Neutrophil (primary cell): ENCODE measurements around the gene ID3.

Experiments used
- H3K27ac ChIP-seq: fragments of 200-600 bp; sonication (generic); 2 replicates; pipeline ENCODE4 v1.5.1; 2016; ENCODE audit warnings: mild to moderate bottlenecking, moderate library complexity
- H3K27me3 ChIP-seq: fragments of 200-600 bp; sonication (generic); 2 replicates; pipeline ENCODE4 v1.6.0; 2016; ENCODE audit warnings: mild to moderate bottlenecking
- H3K36me3 ChIP-seq: fragments of 200-600 bp; sonication (generic); 2 replicates; pipeline ENCODE4 v1.5.1; 2017
- H3K4me1 ChIP-seq, 2 experiments: fragments of 200-600 bp in 1 of 2; sonication (generic) in 1 of 2; 1 replicate in 1 of 2; 2 replicates in 1 of 2; pipeline versions ENCODE4 v1.5.1 to v1.6.1; 2013 to 2016; ENCODE audit warnings: low read depth in 1 of 2, low read length in 1 of 2, mild to moderate bottlenecking in 1 of 2, moderate library complexity in 1 of 2; ENCODE audit not compliant: control insufficient read depth in 1 of 2, insufficient read depth in 1 of 2
- H3K4me3 ChIP-seq, 2 experiments: fragments of 200-600 bp in 1 of 2; sonication (generic) in 1 of 2; 1 replicate in 1 of 2; 2 replicates in 1 of 2; pipeline ENCODE4 v1.5.1; 2013 to 2016; ENCODE audit warnings: low read depth in 1 of 2, low read length in 1 of 2, mild to moderate bottlenecking in 1 of 2, moderate library complexity in 1 of 2
- H3K9me3 ChIP-seq: fragments of 200-600 bp; sonication (generic); 2 replicates; pipeline ENCODE4 v1.5.1; 2016
- CTCF ChIP-seq: fragments of 200-600 bp; sonication (generic); IDR thresholded peaks from 2 replicates; pipeline ENCODE4 v1.5.1; 2016; ENCODE audit warnings: antibody characterized with exemption

ID3 gene

DNA sequence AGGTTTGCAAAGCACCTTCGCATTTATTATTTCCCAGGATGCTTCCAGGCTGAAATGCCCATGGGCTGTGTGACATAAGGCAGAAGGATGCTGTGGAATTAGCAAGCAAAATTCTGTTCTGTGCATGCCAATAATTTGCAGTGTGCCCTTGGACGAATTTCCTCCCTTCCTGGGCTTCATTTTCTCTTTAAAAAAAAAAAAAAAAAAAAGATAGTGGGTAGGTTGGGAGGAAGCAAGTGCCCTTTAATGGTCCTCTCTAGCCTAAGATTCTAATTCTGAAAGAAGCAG lies 2.5 kb upstream of the ID3 start:
- Histone ChIP-seq H3K4me1 (peaks cover 59 to 64% of the 10 kb centered on the region in 2 experiments), H3K27ac (peak overlapping the region; percentile 95), H3K9me3 (no peaks in the 10 kb centered on the region), H3K4me3 (peak overlapping the region in 1 of 2 experiments; percentile 14), H3K36me3 (no peaks in the 10 kb centered on the region), H3K27me3 (peaks cover 57% of the 10 kb centered on the region)
- TF ChIP-seq CTCF, result no peak

DNA sequence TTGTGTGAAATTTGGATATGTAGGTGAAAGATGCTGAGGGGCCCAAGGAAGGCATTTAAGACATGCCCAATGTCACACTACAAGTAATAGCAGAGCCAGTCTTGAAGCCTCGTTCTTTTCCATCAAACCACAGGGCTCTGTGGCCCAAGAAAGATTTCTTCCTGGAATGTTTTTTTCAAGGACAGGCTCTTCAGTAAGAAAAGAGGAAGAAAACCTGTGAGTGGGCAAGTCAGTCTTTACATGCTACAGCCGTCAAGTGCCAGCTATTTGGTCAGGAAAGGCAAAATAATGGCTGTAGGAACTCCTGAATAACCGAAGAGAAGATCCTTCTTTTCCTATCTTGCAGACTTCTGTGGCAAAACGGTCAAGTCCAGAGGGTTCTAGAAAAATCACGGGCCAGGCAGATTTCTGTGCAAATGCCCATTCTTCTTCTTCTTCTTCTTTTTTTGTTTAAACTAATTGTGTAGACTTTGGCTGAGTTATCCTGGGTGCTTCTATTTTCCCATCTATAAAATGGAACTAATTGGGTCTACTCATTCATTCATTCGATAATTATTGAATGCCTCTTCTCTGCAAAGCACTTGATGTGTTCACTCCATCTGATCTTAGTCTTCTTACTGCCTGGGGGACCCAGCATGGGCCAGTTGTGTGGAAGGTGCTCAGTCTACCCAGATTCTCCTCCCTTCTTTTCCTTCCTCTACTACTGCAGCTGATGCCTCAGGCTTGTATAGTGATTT lies 1.9 kb upstream of the ID3 start:
- H3K27me3 ChIP-seq, result peaks cover 59% of the 10 kb centered on the region
- no peak for TF ChIP-seq CTCF
- no peaks in the 10 kb centered on the region for H3K9me3 ChIP-seq
- H3K36me3 ChIP-seq, result no peaks in the 10 kb centered on the region
- peak overlapping the region; percentile 95 for H3K27ac ChIP-seq
- H3K4me1 ChIP-seq, result peaks cover 55 to 59% of the 10 kb centered on the region in 2 experiments
- H3K4me3 ChIP-seq, result peak overlapping the region in 1 of 2 experiments; percentile 73

GRCh38 chr1:23559985-23560741 lies 862 bp upstream of the ID3 start:
- H3K4me3 ChIP-seq, result peak overlapping the region; percentile 72 to 73
- peaks cover 59% of the 10 kb centered on the region for H3K27me3 ChIP-seq
- TF ChIP-seq CTCF, result no peak
- no peaks in the 10 kb centered on the region for H3K9me3 ChIP-seq
- peak overlapping the region; percentile 95 for H3K27ac ChIP-seq
- H3K36me3 ChIP-seq, result no peaks in the 10 kb centered on the region
- H3K4me1 ChIP-seq, result peaks cover 62% of the 10 kb centered on the region in 2 experiments

DNA sequence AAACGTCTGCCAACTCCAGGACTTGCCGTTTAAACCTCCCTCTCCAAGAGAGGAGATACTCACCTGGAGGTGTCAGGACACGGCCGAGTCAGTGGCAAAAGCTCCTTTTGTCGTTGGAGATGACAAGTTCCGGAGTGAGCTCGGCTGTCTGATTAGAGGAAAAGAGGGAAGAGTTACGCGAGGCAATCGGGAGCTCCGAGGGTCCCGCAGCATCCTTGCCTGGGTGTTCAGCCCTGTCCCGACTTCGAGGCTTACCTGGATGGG lies 497 bp downstream of the ID3 start:
- no peaks in the 10 kb centered on the region for H3K9me3 ChIP-seq
- H3K4me1 ChIP-seq, result peaks cover 73 to 74% of the 10 kb centered on the region in 2 experiments
- no peaks in the 10 kb centered on the region for H3K36me3 ChIP-seq
- peak overlapping the region; percentile 95 for H3K27ac ChIP-seq
- peaks cover 56% of the 10 kb centered on the region for H3K27me3 ChIP-seq
- no peak for TF ChIP-seq CTCF
- H3K4me3 ChIP-seq, result peak overlapping the region; percentile 72 to 73

DNA sequence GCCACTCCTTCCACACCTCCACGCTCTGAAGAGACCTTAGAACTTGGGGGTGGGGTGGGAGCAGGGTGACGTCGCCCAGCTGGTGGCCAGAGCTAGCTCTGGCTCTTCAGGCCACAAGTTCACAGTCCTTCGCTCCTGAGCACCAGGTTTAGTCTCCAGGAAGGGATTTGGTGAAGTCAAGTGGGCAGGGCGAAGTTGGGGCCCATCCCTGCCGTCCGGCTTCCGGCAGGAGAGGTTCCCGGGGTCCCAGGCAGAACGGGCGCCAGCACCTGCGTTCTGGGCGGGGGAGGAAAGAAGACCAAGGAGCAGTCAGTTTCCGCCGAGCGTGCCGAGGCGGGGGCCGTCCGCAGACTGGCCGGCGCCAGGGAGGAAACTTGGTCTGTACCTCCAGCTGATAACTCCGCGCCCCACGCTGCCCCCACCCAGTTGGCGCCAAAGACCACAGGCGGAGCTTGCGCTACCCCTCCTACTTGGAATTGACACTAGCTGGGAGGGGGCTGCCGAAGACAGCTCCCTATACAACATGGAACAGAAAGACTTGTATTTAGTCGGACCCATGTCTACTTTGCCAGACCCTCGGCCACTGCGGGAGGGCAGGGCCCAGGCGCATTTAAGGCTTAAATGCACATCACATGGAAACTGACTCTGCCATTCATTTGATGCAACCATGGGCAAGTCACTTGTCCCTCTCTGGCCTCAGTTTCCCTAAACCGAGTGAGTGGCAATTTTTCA lies 995 bp downstream of the ID3 start:
- Histone ChIP-seq H3K4me3 (peak overlapping the region; percentile 72 to 73), H3K9me3 (no peaks in the 10 kb centered on the region), H3K36me3 (no peaks in the 10 kb centered on the region), H3K4me1 (peaks cover 73 to 74% of the 10 kb centered on the region in 2 experiments), H3K27ac (peak overlapping the region; percentile 95), H3K27me3 (peaks cover 56% of the 10 kb centered on the region)
- no peak for TF ChIP-seq CTCF
